ENCODE measurements around the gene SAMD4A.

SAMD4A gene

GRCh38 chr14:54788701-54789100 is 221.8 kb downstream of the SAMD4A start:
- no peak for DNase-seq (ENCODE audit: low read depth)
- H3K4me3 ChIP-seq (ENCODE audit: control insufficient read depth, low read depth, low read length), result no peak overlapping the region
- TF ChIP-seq CTCF (conservative IDR thresholded peaks at IDR 0.05; ENCODE audit: control insufficient read depth, insufficient read depth, low read depth, low read length), result no peak

GRCh38 chr14:54789166-54789565 is 222.2 kb downstream of the SAMD4A start:
- DNase-seq (ENCODE audit: low read depth), result no peak
- H3K4me3 ChIP-seq (ENCODE audit: control insufficient read depth, low read depth, low read length), result no peak overlapping the region
- no peak for TF ChIP-seq CTCF (conservative IDR thresholded peaks at IDR 0.05; ENCODE audit: control insufficient read depth, insufficient read depth, low read depth, low read length)

- no peak for DNase-seq (ENCODE audit: low read depth)
- TF ChIP-seq CTCF (conservative IDR thresholded peaks at IDR 0.05; ENCODE audit: control insufficient read depth, insufficient read depth, low read depth, low read length), result no peak
- H3K4me3 ChIP-seq (ENCODE audit: control insufficient read depth, low read depth, low read length), result no peak overlapping the region
Measured at GRCh38 chr14:54789781-54790480, 223.0 kb downstream of the SAMD4A start.

- DNase-seq (ENCODE audit: low read depth), result no peak
- TF ChIP-seq CTCF (conservative IDR thresholded peaks at IDR 0.05; ENCODE audit: control insufficient read depth, insufficient read depth, low read depth, low read length), result no peak
- no peak overlapping the region for H3K4me3 ChIP-seq (ENCODE audit: control insufficient read depth, low read depth, low read length)
Measured at GRCh38 chr14:54791001-54791400, 224.1 kb downstream of the SAMD4A start.

GRCh38 chr14:54792288-54792687 is 225.4 kb downstream of the SAMD4A start:
- no peak for DNase-seq (ENCODE audit: low read depth)
- no peak for TF ChIP-seq CTCF (conservative IDR thresholded peaks at IDR 0.05; ENCODE audit: control insufficient read depth, insufficient read depth, low read depth, low read length)
- no peak overlapping the region for H3K4me3 ChIP-seq (ENCODE audit: control insufficient read depth, low read depth, low read length)

GRCh38 chr14:54794159-54794558 is 227.2 kb downstream of the SAMD4A start:
- TF ChIP-seq CTCF (conservative IDR thresholded peaks at IDR 0.05; ENCODE audit: control insufficient read depth, insufficient read depth, low read depth, low read length), result no peak
- no peak for DNase-seq (ENCODE audit: low read depth)
- H3K4me3 ChIP-seq (ENCODE audit: control insufficient read depth, low read depth, low read length), result no peak overlapping the region

- H3K4me3 ChIP-seq (ENCODE audit: control insufficient read depth, low read depth, low read length), result no peak overlapping the region
- DNase-seq (ENCODE audit: low read depth), result no peak
- TF ChIP-seq CTCF (conservative IDR thresholded peaks at IDR 0.05; ENCODE audit: control insufficient read depth, insufficient read depth, low read depth, low read length), result no peak
Measured at GRCh38 chr14:54794796-54795195, 227.9 kb downstream of the SAMD4A start.
